NCI-H2107 (cell line): ENCODE results near the gene CATSPER4.
"Not testable (repeated sequence)": the region's sequence is repeated elsewhere in the genome, so short reads cannot be mapped to it uniquely, and the experiment has no call there.

ENCODE experiments used
- DNase-seq: peaks from one replicate; lab custom pipeline; 2025; lab: John Stamatoyannopoulos, UW

CATSPER4 gene

GRCh38 chr1:26195805-26196204 is 5.4 kb downstream of the CATSPER4 start:
- no peak for DNase-seq

GRCh38 chr1:26197301-26197700 is 6.9 kb downstream of the CATSPER4 start:
- DNase-seq = no peak

- DNase-seq = no peak
These were observed 7.4 kb downstream of the CATSPER4 start for GRCh38 chr1:26197813-26198212.

GRCh38 chr1:26200413-26200812 is 10.0 kb downstream of the CATSPER4 start:
- DNase-seq = no peak

- DNase-seq = no peak
These were observed 13.4 kb downstream of the CATSPER4 start for GRCh38 chr1:26203642-26204318.

GRCh38 chr1:26210147-26210870 is 19.9 kb downstream of the CATSPER4 start:
- no peak for DNase-seq

GRCh38 chr1:26212726-26213125 is 22.3 kb downstream of the CATSPER4 start:
- no peak for DNase-seq

- no peak for DNase-seq
These were observed 23.0 kb downstream of the CATSPER4 start for GRCh38 chr1:26213335-26213905.

GRCh38 chr1:26215246-26215645 is 24.8 kb downstream of the CATSPER4 start:
- no peak for DNase-seq

- no peak for DNase-seq
These were observed 28.6 kb downstream of the CATSPER4 start for GRCh38 chr1:26218906-26219494.

GRCh38 chr1:26220199-26220912 is 30.0 kb downstream of the CATSPER4 start:
- DNase-seq = no peak

- DNase-seq = no peak
These were observed 30.7 kb downstream of the CATSPER4 start for GRCh38 chr1:26221094-26221493.

GRCh38 chr1:26224606-26225005 is 34.2 kb downstream of the CATSPER4 start:
- no peak for DNase-seq

GRCh38 chr1:26225033-26225831 is 34.8 kb downstream of the CATSPER4 start:
- no peak for DNase-seq

- not testable (repeated sequence) for DNase-seq
These were observed 40.3 kb downstream of the CATSPER4 start for GRCh38 chr1:26230682-26231081.

GRCh38 chr1:26233903-26234643 is 43.7 kb downstream of the CATSPER4 start, which contains the start of gene CEP85:
TSS of gene CEP85 (plus strand) at chr1:26234200. CDS start at chr1:26239784, 5,584 bp downstream.
- peak; percentile 99 for DNase-seq

- DNase-seq = no peak
These were observed 44.4 kb downstream of the CATSPER4 start for GRCh38 chr1:26234644-26235370.

- no peak for DNase-seq
These were observed 47.0 kb downstream of the CATSPER4 start for GRCh38 chr1:26237230-26237966.

- no peak for DNase-seq
These were observed 49.5 kb downstream of the CATSPER4 start for GRCh38 chr1:26239936-26240335.
